KG1 (cell line): Measurements from ENCODE around the gene HUNK.

Experiments used
- DNase-seq: peaks from one replicate; lab custom pipeline; 2025; lab: John Stamatoyannopoulos, UW

Gene HUNK

DNA sequence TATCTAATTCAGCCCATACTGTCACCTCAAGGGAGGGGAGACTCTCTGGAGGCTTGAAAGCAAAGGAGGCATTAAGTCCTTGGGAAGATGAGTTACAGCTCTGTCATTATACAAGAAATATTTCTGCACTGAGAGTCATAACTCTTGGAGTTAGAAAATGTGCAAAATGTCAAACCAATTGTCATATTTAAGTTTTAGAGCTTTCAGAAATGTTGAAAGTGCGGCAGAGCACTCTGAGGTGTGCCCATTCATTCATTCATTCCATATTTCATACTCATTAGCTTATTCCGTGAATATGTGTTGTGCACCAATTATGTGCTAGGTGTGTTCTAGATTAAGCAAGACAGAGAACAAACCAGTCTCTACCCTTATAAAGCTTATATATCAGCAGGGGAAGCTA, 87.1 kb downstream of the HUNK start:
- no peak for DNase-seq

- no peak for DNase-seq
Observed at GRCh38 chr21:31961027-31961426, 88.2 kb downstream of the HUNK start.

DNA sequence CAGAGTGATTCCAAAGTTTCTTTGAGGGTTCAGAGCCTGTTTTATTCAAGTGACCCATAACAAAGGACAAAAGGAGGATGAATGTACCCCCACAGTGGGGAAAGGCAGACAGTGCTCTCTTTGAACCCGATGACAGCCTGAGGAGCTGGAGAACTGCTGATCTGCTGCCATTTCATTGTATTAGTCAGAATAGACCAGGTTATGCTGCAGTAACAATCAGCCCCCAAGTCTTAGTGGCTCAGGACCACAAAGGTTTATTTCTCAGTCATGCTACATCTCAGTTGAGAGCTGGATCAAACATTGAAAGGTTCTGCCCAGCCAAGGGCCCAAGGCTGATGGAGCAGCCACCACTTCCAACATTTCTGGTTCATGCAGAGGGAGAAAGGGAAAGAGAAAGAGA, 88.9 kb downstream of the HUNK start:
- no peak for DNase-seq

DNA sequence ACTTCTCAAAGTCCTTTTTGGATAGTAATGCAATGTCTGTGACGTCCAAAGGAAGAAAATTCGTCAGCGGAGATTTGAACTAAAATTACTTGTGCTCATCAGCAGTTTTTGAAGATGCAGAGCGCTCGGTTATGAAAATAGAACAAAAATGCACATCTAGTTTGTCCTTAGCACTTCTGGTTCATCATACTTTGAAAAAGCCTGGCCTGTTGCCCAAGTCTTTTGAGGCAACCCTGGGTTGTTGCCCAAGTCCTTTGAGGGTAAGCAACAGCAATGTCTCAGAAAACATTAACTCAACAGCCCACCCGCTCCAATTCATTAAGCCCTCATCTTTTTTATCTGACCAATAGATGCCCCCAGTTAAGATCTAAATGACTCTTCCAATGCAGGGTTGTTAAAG, 91.9 kb downstream of the HUNK start:
- no peak for DNase-seq

DNA sequence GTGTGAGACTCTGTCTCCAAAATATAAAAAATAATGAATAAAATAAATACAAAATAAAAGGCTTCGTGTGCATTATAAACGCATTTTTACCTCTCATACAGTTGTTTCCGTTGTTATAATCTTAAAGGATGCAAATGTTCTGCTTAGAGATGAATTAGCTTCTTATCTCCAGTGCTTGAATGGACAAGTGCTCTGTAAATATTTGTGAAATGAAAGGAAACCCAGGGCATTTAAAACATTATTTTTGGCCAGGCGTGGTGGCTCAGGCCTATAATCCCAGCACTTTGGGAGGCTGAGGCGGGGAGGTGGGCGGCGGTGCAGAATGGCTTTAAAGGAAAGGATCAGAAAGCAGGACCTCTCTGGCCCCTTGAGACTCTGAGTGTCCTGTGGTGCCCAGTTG, 94.5 kb downstream of the HUNK start:
- no peak for DNase-seq

GRCh38 chr21:31972622-31973021, 99.8 kb downstream of the HUNK start:
- DNase-seq = no peak

DNA sequence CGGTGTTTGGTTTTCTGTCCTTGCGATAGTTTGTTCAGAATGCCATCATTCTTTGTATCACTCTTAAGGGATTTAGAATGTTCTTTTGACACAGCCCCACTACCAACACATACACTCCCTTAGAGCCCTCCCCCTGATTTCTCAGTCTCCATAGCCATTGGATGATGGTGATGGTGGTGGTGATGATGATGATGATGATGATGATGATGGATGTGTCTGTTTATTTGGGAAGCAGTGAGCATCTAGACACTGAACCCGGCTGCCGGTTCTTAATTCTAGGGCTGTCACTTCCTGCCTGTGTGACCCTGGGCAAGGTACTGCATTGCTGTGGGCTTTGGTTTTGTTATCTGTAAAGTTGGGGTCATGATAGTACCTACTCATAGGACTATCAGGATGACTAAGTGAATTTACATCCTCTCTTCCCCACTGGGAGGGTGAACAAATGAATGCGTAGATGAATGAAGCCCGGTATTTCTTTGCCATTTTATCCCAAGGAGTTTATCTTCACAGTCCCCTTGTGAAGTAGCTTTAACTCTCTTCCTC, 100.7 kb downstream of the HUNK start:
- no peak for DNase-seq

GRCh38 chr21:31974454-31974985, 101.7 kb downstream of the HUNK start:
- DNase-seq = no peak

- DNase-seq = no peak
Observed at GRCh38 chr21:31975491-31975890, 102.7 kb downstream of the HUNK start.

DNA sequence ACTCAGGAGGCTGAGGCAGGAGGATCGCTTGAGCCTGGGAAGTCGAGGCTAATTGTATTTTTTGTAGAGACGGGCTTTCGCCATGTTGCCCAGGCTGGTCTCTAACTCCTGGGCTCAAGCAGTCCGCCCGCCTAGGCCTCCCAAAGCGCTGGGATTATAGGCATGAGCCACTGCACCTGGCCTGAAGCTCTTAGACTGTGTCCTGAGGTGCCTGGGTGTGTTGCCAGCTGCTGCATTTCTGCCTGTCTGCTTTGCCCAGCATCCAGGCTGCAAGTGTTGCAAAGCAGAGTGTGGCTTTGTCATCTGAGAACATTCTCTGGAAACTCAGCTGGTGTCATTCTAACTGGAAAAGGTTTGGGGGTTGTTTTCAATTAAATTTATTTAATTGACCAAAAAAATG, 105.0 kb downstream of the HUNK start:
- DNase-seq = no peak

DNA sequence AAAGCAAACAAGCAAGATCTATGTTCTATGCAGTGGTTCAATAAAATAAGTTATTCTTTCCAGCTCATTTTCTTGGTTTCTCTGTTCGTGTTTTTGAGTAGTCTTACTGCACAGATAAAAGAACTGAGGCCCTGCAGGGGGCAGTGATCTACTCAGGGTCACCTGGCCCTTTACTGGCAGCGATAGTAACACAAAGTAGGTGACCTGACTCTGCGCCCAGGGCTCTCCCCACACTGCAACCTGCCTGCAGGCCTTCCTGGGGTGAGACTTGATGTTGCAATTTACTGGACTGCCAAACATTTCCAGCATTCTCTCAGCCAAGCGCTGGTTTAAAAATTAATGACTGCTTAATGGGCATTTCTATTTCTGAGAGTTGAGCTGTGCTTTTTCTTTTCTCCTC, 110.3 kb downstream of the HUNK start:
- no peak for DNase-seq

- DNase-seq = no peak
Observed at GRCh38 chr21:31983554-31983953, 110.7 kb downstream of the HUNK start.

- DNase-seq = no peak
Observed at GRCh38 chr21:31985398-31985797, 112.6 kb downstream of the HUNK start.

DNA sequence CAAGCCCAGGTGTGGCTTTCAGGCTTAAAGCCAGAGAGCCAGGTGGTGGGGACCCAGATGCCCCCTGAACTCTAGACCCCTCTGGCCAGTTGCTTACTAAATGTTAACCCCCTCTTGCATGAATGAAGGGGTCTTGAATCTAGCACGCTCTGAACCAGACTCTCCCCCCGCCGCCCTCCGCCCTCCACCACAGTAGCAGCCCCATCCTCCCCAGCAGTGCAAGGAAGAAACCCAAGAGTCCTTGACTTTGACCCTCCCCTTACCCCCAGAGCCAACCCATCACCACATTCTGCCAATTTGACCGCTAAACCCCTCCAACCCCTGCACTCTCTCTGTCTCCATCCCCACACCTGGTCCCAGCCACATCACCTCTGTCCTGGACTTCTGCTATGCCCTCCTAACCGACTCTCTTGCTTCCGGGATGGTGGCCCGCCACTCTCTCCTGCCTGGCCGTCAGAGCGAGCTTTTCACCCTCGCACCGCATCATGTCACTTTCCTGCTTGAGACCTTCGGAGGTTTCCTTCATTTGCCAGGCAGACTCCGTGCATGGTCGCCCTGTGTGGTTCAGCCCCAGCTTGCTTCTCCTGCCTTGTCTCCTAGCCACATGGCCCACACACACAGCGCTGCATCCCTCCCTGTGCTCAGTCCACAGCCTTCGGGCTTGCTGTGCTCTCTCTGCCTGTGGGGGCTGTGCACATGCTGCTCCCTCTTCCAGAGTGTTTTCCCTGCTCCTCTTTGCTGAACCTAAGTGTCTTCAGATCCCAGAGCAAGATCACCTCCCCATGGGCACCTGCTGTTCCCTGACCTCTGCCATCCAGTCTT, 113.4 kb downstream of the HUNK start:
- no peak for DNase-seq

GRCh38 chr21:31987696-31988095, 114.9 kb downstream of the HUNK start:
- DNase-seq = no peak

GRCh38 chr21:31988492-31989290, 115.9 kb downstream of the HUNK start:
- no peak for DNase-seq

GRCh38 chr21:31991356-31992331, 118.8 kb downstream of the HUNK start:
- DNase-seq = no peak

DNA sequence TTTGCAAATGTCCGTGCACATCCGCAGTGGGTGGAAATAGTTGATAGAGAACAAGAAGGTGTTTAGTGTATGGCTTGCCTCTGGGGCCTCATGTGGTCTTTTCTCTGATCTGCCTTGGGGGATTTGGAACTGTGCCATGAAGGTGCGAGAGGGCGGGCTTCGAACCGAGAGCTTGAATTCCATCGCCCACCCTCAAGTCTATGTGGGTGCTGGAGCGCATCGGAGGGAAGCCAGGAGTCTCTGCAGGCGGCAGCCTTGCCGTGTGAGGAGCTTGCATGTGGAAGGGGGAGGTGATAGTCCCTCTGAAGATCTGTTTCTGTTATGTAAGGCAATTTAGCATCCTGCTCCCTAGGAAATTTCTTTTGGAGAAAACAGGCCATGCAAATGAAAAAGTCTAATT, 119.6 kb downstream of the HUNK start:
- no peak for DNase-seq

GRCh38 chr21:31993826-31994825, 121.3 kb downstream of the HUNK start:
- DNase-seq = no peak

DNA sequence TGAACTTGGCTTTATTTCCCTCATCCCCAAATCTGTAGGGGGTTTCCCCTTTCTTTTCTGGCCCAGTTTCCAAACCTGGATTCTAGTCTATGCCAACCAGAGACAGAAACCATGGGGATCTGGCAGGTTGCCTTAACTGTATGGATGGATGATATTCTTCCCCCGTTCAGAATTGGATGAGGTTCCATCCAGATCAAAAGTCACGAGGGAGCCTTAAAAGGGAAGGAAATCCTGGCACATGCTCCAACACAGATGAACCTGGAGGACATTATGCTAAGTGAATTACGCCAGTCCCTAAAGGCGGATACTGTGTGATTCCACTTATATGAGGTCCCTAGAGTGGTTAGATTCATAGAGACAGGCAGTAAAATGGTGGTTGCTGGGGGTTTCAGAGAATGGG, 124.4 kb downstream of the HUNK start:
- DNase-seq = no peak
